ENCODE results near the gene ZNF273. TPM values are rescaled to one million over a fixed set of nuclear protein-coding genes. Genes with fewer than 3 reads are reported as not detected.
A peak's percentile ranks its signal among the peaks of the same experiment; 100 is the strongest.

ZNF273 gene
- polyA plus RNA-seq, 1 of the 3 experiments (the other 2 are of a cell fraction): 2.3 TPM

- no peaks in the 10 kb centered on the region for H3K9me3 ChIP-seq
Measured at GRCh38 chr7:64875258-64875657, 27.8 kb upstream of the ZNF273 start.

DNA sequence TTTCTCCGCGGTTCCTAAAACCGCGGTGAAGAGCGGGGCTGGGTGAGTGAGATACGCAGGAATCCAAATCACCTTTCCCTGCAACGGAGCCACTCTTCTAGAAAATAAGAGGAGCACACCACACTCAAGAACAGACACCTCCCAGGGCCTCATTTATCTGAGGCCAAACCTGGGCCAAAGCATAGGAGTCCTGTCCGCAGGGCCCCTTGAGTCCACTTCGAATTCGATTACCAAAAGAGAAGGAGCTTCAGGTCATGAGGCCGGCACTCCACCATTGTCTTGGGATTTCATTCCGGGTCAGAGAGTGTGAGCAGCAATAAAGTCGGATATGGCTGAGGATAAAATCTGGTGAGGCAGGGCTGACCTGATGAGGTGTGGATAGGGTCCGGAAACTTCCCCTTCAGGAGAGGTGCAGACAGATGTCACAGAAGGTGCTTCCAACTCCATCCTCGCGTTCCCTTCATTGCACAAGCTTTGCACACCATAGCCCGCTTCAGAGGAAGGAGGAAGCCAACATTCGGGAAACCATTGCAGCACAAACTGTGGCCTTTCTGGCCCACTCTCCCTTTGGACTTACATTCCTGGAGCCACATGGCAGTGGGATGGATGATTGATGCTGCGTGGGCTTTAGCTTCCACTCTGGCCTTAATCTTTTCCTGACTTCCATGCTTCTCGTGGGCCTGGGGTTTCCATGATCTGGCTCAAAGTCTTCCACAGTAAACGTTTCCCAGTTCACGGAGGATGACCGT lies 27.2 kb upstream of the ZNF273 start:
- 79% methylated on average over 23 of the region's 23 CpGs for WGBS (ENCODE audit: low lambda C conversion rate)
- no peaks in the 10 kb centered on the region for H3K9me2 ChIP-seq
- H2AFZ ChIP-seq (ENCODE audit: low read depth): no peak overlapping the region
- H3K36me3 ChIP-seq (replicated peaks in 1 of 2; ENCODE audit: control insufficient read depth in 1 of 2, insufficient read depth in 2 of 2, low read length in 1 of 2): no peaks in the 10 kb centered on the region
- no peaks in the 10 kb centered on the region for H3F3A ChIP-seq (replicated peaks; ENCODE audit: insufficient read depth)
- no peaks in the 10 kb centered on the region for H3K9me3 ChIP-seq
- H3K27ac ChIP-seq (ENCODE audit: low read depth in 2 of 2, low read length in 1 of 2): no peak overlapping the region
- TF ChIP-seq SIN3A (IDR thresholded peaks at IDR 0.05; ENCODE audit: borderline replicate concordance, low read depth, low read length): no peak
- no peak for TF ChIP-seq TEAD4 (IDR thresholded peaks at IDR 0.05; ENCODE audit: borderline replicate concordance, insufficient read depth)
- TF ChIP-seq MEF2A (IDR thresholded peaks at IDR 0.05; ENCODE audit: borderline replicate concordance, low read depth): no peak
- TF ChIP-seq, protein P1, sequence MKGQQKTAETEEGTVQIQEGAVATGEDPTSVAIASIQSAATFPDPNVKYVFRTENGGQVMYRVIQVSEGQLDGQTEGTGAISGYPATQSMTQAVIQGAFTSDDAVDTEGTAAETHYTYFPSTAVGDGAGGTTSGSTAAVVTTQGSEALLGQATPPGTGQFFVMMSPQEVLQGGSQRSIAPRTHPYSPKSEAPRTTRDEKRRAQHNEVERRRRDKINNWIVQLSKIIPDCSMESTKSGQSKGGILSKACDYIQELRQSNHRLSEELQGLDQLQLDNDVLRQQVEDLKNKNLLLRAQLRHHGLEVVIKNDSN (IDR thresholded peaks at IDR 0.05; ENCODE audit: borderline replicate concordance, low read depth): no peak
- TF ChIP-seq RXRA (IDR thresholded peaks at IDR 0.05; ENCODE audit: borderline replicate concordance, low read depth): no peak
- TF ChIP-seq CTCF (IDR thresholded peaks at IDR 0.05): no peak
- TF ChIP-seq, protein P2, sequence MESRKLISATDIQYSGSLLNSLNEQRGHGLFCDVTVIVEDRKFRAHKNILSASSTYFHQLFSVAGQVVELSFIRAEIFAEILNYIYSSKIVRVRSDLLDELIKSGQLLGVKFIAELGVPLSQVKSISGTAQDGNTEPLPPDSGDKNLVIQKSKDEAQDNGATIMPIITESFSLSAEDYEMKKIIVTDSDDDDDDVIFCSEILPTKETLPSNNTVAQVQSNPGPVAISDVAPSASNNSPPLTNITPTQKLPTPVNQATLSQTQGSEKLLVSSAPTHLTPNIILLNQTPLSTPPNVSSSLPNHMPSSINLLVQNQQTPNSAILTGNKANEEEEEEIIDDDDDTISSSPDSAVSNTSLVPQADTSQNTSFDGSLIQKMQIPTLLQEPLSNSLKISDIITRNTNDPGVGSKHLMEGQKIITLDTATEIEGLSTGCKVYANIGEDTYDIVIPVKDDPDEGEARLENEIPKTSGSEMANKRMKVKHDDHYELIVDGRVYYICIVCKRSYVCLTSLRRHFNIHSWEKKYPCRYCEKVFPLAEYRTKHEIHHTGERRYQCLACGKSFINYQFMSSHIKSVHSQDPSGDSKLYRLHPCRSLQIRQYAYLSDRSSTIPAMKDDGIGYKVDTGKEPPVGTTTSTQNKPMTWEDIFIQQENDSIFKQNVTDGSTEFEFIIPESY (IDR thresholded peaks at IDR 0.05; ENCODE audit: borderline replicate concordance, low read depth): no peak
- TF ChIP-seq NRF1 (IDR thresholded peaks at IDR 0.05; ENCODE audit: low read depth, low read length): no peak
- TF ChIP-seq, protein P3, sequence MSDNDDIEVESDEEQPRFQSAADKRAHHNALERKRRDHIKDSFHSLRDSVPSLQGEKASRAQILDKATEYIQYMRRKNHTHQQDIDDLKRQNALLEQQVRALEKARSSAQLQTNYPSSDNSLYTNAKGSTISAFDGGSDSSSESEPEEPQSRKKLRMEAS (IDR thresholded peaks at IDR 0.05; ENCODE audit: low read depth): no peak
- TF ChIP-seq POLR2AphosphoS5 (IDR thresholded peaks at IDR 0.05; ENCODE audit: low read depth, low read length): no peak
- no peak for TF ChIP-seq GATA2 (CRISPR knock-in tag; IDR thresholded peaks at IDR 0.05)
- TF ChIP-seq FOSL2 (IDR thresholded peaks at IDR 0.05; ENCODE audit: borderline replicate concordance, low read depth): no peak
- no peak for TF ChIP-seq RCOR1 (IDR thresholded peaks at IDR 0.05; ENCODE audit: low read length)
- TF ChIP-seq TAF1 (IDR thresholded peaks at IDR 0.05; ENCODE audit: borderline replicate concordance, low read depth, low read length): no peak
- TF ChIP-seq SMC3 (IDR thresholded peaks at IDR 0.05; ENCODE audit: low read depth, low read length): no peak
- no peak for TF ChIP-seq GABPA (IDR thresholded peaks at IDR 0.05; ENCODE audit: low read depth)
- no peak for TF ChIP-seq FOXJ3 (CRISPR knock-in tag; IDR thresholded peaks at IDR 0.05)
- TF ChIP-seq YY1 (IDR thresholded peaks at IDR 0.05; ENCODE audit: low read depth): no peak
- ChIA-PET POLR2A (no interaction called here), CTCF (no interaction called here)
- H4K20me1 ChIP-seq (ENCODE audit: insufficient read depth): no peaks in the 10 kb centered on the region
- H3K4me2 ChIP-seq: no peak overlapping the region
- no peak overlapping the region for H3K9ac ChIP-seq
- peak; percentile 10 for DNase-seq
- peaks cover 0 to 6% of the 10 kb centered on the region in 2 experiments; a peak in 1 of 4 replicates for H3K4me1 ChIP-seq (ENCODE audit: control insufficient read depth in 1 of 2, insufficient read depth in 2 of 2, low read depth in 1 of 2, low read length in 1 of 2)
- peaks cover 9% of the 10 kb centered on the region; the same call in 1 of the 2 replicates for H3K27me3 ChIP-seq (ENCODE audit: insufficient read depth)
- H3K79me2 ChIP-seq (ENCODE audit: insufficient read depth): no peaks in the 10 kb centered on the region
- no peak overlapping the region for H3K4me3 ChIP-seq (ENCODE audit: low read depth in 2 of 2, low read length in 1 of 2)

More at GRCh38 chr7:64875258-64875657, 27.8 kb upstream of the ZNF273 start:
- Histone ChIP-seq H3K4me2 (no peak overlapping the region), H4K20me1 (ENCODE audit: insufficient read depth) (no peaks in the 10 kb centered on the region), H3K27me3 (ENCODE audit: insufficient read depth) (peaks cover 9% of the 10 kb centered on the region; the same call in 1 of the 2 replicates), H3K27ac (ENCODE audit: low read depth in 2 of 2, low read length in 1 of 2) (no peak overlapping the region), H3K36me3 (replicated peaks in 1 of 2; ENCODE audit: control insufficient read depth in 1 of 2, insufficient read depth in 2 of 2, low read length in 1 of 2) (no peaks in the 10 kb centered on the region), H3K4me1 (ENCODE audit: control insufficient read depth in 1 of 2, insufficient read depth in 2 of 2, low read depth in 1 of 2, low read length in 1 of 2) (peaks cover 0 to 6% of the 10 kb centered on the region in 2 experiments; a peak in 1 of 4 replicates), H3K4me3 (ENCODE audit: low read depth in 2 of 2, low read length in 1 of 2) (no peak overlapping the region), H3K79me2 (ENCODE audit: insufficient read depth) (no peaks in the 10 kb centered on the region), H3K9me2 (no peaks in the 10 kb centered on the region), H3K9ac (no peak overlapping the region), H2AFZ (ENCODE audit: low read depth) (no peak overlapping the region), H3F3A (replicated peaks; ENCODE audit: insufficient read depth) (no peaks in the 10 kb centered on the region)
- TF ChIP-seq SMC3 (IDR thresholded peaks at IDR 0.05; ENCODE audit: low read depth, low read length): no peak
- ChIA-PET POLR2A (no interaction called here), CTCF (no interaction called here)
- no peak for DNase-seq
- WGBS (ENCODE audit: low lambda C conversion rate): 76% methylated on average over 18 of the region's 18 CpGs

All from SK-N-SH (cell line).